Hypothalamus (tissue), 51 donors: ENCODE data around the gene PDZD7.

ENCODE experiments used
- DNase-seq, 51 donors: peaks; one replicate each; lab custom pipeline; 2025; lab: John Stamatoyannopoulos, UW

The PDZD7 gene

DNA sequence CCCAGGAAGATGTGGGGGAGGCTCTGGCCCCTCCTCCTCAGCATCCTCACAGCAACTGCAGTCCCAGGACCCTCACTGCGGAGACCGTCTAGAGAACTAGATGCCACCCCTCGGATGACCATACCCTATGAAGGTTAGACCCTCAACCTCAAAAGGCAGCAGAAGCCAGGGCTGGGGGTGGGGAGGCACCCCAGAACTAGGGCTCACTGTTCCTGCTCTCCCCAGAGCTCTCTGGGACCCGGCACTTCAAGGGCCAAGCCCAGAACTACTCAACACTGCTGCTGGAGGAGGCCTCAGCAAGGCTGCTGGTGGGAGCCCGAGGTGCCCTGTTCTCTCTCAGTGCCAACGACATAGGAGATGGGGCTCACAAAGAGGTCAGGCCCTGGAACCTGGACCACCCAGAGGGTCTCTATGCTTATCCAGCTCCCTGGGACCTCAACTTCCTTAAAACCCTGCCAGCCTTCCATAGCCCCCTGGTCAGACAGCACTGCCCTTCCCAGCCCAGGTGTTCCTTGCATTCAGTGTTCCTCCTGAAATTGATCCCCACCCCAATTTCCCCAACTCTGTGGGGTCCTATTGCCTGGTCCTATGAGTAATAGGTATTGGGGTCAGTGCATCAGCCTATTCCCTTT is 57.9 kb downstream of the PDZD7 start:
- DNase-seq = no peak

GRCh38 chr10:100972115-100972903 is 58.6 kb downstream of the PDZD7 start:
- no peak for DNase-seq

- DNase-seq = no peak
These were observed 59.8 kb downstream of the PDZD7 start for GRCh38 chr10:100970914-100971811.

DNA sequence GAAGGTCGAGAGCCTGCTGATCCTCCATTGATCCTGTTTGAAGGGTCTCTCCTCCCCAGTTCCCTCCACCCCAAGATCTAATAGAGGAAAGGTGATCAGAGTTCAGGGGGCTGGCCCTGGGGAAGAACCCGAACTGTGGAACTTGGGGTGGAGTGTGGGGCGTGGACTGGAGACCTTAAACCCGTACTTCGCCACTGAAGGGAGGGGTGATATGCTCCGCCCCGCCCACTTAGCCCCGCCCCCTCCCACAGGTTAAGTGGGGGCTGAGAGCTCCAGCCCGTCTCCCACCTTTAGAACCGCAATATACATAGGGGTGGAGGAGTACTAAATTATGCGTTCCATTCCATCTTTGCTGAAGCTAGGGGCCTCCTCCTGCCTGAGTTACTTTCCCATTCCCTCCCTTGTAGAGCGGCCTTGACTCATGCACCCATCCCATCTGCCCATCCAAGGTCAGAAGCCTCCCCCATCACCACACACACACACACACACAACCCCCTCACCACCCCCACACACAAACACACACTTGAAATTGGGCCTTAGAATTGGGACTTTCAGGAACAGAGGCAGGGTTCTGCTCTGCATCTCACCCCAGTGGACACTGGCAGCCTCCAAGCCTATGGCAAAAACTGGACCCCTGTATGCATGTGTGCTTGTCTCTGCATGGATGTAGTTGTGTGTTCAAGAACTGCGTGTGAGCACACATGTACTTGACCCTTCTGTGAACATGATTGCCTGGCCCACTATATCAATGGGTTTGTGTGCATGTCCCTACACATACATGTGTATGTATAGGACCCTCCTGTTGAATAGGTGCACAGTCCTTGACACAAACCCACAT is 60.6 kb downstream of the PDZD7 start:
- peak in 4 of 51 donors; percentile 5 to 21 (median 12) for DNase-seq

GRCh38 chr10:100969187-100970075 is 61.5 kb downstream of the PDZD7 start, which contains the start of gene SEMA4G:
Gene SEMA4G, plus strand, starts transcription at chr10:100969504. Its CDS starts 3,409 bp downstream, at chr10:100972913.
- DNase-seq = peak in 21 of 51 donors; percentile 18 to 65 (median 34)

- peak in 1 of 51 donors; percentile 62 for DNase-seq
These were observed 62.1 kb downstream of the PDZD7 start for GRCh38 chr10:100968863-100969186.

- DNase-seq = peak in 1 of 51 donors; percentile 19
These were observed 62.7 kb downstream of the PDZD7 start for GRCh38 chr10:100968062-100968736.

GRCh38 chr10:100967332-100967731 is 63.6 kb downstream of the PDZD7 start:
- DNase-seq = no peak

- DNase-seq = no peak
These were observed 64.0 kb downstream of the PDZD7 start for GRCh38 chr10:100966887-100967286.

DNA sequence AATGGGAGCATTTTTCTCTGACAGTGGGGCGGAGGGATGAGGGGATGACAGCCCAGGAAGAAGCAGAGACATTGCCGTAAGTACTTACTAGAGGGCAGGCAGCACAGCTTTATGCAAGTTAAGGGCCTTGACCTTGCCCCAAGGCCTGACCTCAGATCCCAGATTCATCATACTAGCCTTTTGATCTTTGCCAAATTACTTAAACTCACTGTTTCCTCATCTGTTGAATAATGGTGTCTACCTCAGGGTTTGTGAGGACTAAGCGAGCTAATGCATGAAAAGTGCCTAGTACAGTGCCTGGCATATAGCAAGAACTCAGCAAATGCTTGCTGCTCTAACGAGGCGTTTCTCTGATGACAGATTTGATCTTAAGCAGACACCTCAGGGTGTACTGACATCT is 65.1 kb downstream of the PDZD7 start:
- DNase-seq = no peak

GRCh38 chr10:100963826-100964225 is 67.1 kb downstream of the PDZD7 start:
- no peak for DNase-seq

DNA sequence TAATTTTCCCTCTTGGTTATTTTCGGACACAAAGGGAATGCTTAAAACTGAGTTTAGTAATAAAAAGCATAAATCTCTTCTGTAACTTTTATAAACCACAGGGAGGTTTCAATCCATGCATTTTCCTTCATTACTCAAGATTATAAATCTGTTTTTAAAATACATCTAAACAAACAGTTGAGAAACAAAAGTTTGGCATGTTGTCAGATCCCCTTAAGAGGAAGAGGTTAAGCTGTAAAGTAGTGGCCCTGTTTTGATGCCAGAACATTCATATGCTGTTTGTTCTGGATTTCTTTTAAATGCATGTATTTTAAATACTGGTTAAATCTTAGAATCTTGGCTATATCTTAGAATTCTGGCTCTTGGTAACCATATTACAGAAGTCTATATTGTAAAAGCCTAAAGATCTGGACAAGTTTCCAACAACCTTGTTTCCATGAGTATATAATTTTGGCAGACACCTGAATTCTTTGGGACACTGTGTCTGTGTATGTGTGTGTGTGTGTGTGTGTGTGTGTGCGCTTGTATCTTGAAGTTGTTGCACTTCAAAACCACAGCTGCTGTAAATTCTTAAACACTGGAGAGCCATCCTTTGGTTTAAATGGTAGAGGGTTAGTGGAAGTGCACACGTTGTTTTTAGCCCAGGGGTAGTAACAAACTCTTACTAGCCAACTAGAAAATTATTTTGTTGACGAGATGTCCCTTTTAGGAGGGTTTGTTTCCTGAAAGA is 68.4 kb downstream of the PDZD7 start:
- DNase-seq = no peak

GRCh38 chr10:100960251-100960650 is 70.7 kb downstream of the PDZD7 start:
- DNase-seq = no peak
